T-helper 9 cell (primary cell): ENCODE results near the gene KLF15.

ENCODE experiments used
- DNase-seq: peaks from one replicate; pipeline ENCODE4 v3.0.0-alpha.2; 2020

Gene KLF15

GRCh38 chr3:126389112-126389793 is 32.0 kb upstream of the KLF15 start:
- no peak for DNase-seq

- no peak for DNase-seq
Measured at GRCh38 chr3:126381966-126382365, 24.8 kb upstream of the KLF15 start.

- DNase-seq = no peak
Measured at GRCh38 chr3:126380011-126380768, 23.0 kb upstream of the KLF15 start.

- no peak for DNase-seq
Measured at GRCh38 chr3:126378341-126378751, 21.1 kb upstream of the KLF15 start.

- DNase-seq = no peak
Measured at GRCh38 chr3:126377211-126377610, 20.0 kb upstream of the KLF15 start.

GRCh38 chr3:126376444-126376843 is 19.2 kb upstream of the KLF15 start:
- no peak for DNase-seq

- no peak for DNase-seq
Measured at GRCh38 chr3:126375835-126376331, 18.7 kb upstream of the KLF15 start.

- DNase-seq = no peak
Measured at GRCh38 chr3:126373682-126374601, 16.7 kb upstream of the KLF15 start.

GRCh38 chr3:126373146-126373613 is 16.0 kb upstream of the KLF15 start:
- no peak for DNase-seq

GRCh38 chr3:126372413-126373145 is 15.4 kb upstream of the KLF15 start:
- DNase-seq = no peak

- DNase-seq = no peak
Measured at GRCh38 chr3:126371096-126371705, 14.0 kb upstream of the KLF15 start.

- no peak for DNase-seq
Measured at GRCh38 chr3:126370606-126371005, 13.4 kb upstream of the KLF15 start.

- no peak for DNase-seq
Measured at GRCh38 chr3:126370055-126370454, 12.8 kb upstream of the KLF15 start.

- no peak for DNase-seq
Measured at GRCh38 chr3:126369490-126369889, 12.3 kb upstream of the KLF15 start.

GRCh38 chr3:126367316-126367805 is 10.2 kb upstream of the KLF15 start:
- DNase-seq = no peak

- no peak for DNase-seq
Measured at GRCh38 chr3:126365351-126366277, 8.4 kb upstream of the KLF15 start.

- no peak for DNase-seq
Measured at GRCh38 chr3:126364731-126365301, 7.6 kb upstream of the KLF15 start.

GRCh38 chr3:126364130-126364695 is 7.0 kb upstream of the KLF15 start:
- no peak for DNase-seq

- DNase-seq = no peak
Measured at GRCh38 chr3:126361211-126361610, 4.0 kb upstream of the KLF15 start.

- no peak for DNase-seq
Measured at GRCh38 chr3:126360714-126361060, 3.5 kb upstream of the KLF15 start.
